SU-DHL-6 (cell line): ENCODE measurements around the gene ZSCAN25.

Experiments
- H2AFZ ChIP-seq: fragments of 200-600 bp; sonication (generic); 2 replicates; pipeline ENCODE4 v1.6.1; 2014; ENCODE audit warnings: low read depth, mild to moderate bottlenecking, moderate library complexity, mixed read lengths, antibody characterized with exemption, low read length; ENCODE audit not compliant: severe bottlenecking
- H3F3A ChIP-seq: fragments of 200-600 bp; shearing (Covaris generic); 2 replicates; pipeline ENCODE4 v1.6.0; 2016; ENCODE audit warnings: antibody characterized with exemption, mild to moderate bottlenecking; ENCODE audit not compliant: insufficient read depth
- H3K27ac ChIP-seq: fragments of 200-600 bp; sonication (generic); 2 replicates; pipeline ENCODE4 v1.5.1; 2016; ENCODE audit warnings: low read depth, mild to moderate bottlenecking, low read length, moderate library complexity, mixed read lengths
- H3K27me3 ChIP-seq: fragments of 200-600 bp; sonication (generic), shearing (Covaris generic); 2 replicates; pipeline ENCODE4 v1.6.0; 2014; ENCODE audit warnings: mild to moderate bottlenecking, low read length
- H3K36me3 ChIP-seq: fragments of 200-600 bp; sonication (generic); 2 replicates; pipeline ENCODE4 v1.6.1; 2014; ENCODE audit warnings: mild to moderate bottlenecking, low read length, mixed read lengths
- H3K4me2 ChIP-seq: fragments of 300-600, 200-600 bp; shearing (Covaris generic), sonication (generic); 2 replicates; pipeline ENCODE4 v1.6.0; 2014; ENCODE audit warnings: low read length, low read depth, mild to moderate bottlenecking; ENCODE audit not compliant: poor library complexity, severe bottlenecking
- H3K4me3 ChIP-seq: fragments of 200-600 bp; sonication (generic); 2 replicates; pipeline ENCODE4 v1.5.1; 2014; ENCODE audit warnings: antibody characterized with exemption, low read length, mild to moderate bottlenecking, mixed read lengths; ENCODE audit not compliant: insufficient read depth, poor library complexity, severe bottlenecking
- H3K79me2 ChIP-seq: fragments of 200-600 bp; sonication (generic); 2 replicates; pipeline ENCODE4 v1.6.1; 2014; ENCODE audit warnings: mild to moderate bottlenecking, low read length, moderate library complexity; ENCODE audit not compliant: insufficient read depth
- H3K9ac ChIP-seq: fragments of 200-600 bp; sonication (generic); 2 replicates; pipeline ENCODE4 v1.7.0; 2014; ENCODE audit warnings: mild to moderate bottlenecking, low read length
- H3K9me2 ChIP-seq: fragments of 200-600 bp; sonication (generic); replicated peaks from 2 replicates; pipeline ENCODE4 v1.6.1; 2014; ENCODE audit warnings: low read length; ENCODE audit not compliant: insufficient read depth
- H3K9me3 ChIP-seq: fragments of 200-600 bp; sonication (generic); 2 replicates; pipeline ENCODE4 v1.6.1; 2014; ENCODE audit warnings: low read length, mixed read lengths; ENCODE audit not compliant: insufficient read depth
- H4K20me1 ChIP-seq: fragments of 200-600 bp; sonication (generic); 2 replicates; pipeline ENCODE4 v1.6.1; 2014; ENCODE audit warnings: low read depth, mild to moderate bottlenecking, antibody characterized with exemption, low read length, moderate library complexity, mixed read lengths
- EZH2phosphoT487 ChIP-seq: fragments of 200-600 bp; sonication (generic), shearing (Covaris generic); conservative IDR thresholded peaks from 2 replicates; pipeline ENCODE4 v1.6.1; 2018; ENCODE audit warnings: mild to moderate bottlenecking, antibody characterized with exemption, low read length, moderate library complexity, mixed read lengths
- TF ChIP-seq, protein P1 (sequence below): fragments of 200-600 bp; sonication (generic); IDR thresholded peaks from one replicate; pipeline ENCODE4 v1.5.1; 2017; ENCODE audit warnings: antibody characterized with exemption, mild to moderate bottlenecking, low read length, moderate library complexity; ENCODE audit not compliant: insufficient read depth, poor library complexity, severe bottlenecking

The ZSCAN25 gene

DNA sequence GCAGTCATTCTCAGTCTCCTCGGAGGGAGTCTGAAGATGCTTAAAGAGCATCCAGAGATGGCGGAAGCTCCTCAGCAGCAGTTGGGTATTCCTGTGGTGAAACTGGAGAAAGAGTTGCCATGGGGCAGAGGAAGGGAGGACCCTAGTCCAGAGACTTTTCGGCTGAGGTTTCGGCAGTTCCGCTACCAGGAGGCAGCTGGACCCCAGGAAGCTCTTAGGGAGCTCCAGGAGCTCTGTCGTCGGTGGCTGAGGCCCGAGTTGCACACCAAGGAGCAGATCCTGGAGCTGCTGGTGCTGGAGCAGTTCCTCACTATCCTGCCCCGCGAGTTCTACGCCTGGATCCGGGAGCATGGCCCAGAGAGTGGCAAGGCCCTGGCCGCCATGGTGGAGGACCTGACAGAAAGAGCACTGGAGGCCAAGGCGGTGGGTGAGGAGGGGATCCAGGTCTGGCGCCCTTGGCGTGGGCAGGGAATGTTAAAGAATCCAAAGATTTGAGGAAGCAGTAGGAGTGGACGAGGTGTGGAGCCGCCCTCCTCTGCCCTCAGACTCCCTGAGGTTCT lies 2.9 kb downstream of the ZSCAN25 start:
- H4K20me1 ChIP-seq: no peaks in the 10 kb centered on the region
- H3K27ac ChIP-seq: no peak overlapping the region
- no peak overlapping the region for H3K4me2 ChIP-seq
- no peaks in the 10 kb centered on the region for H3K9me3 ChIP-seq
- peaks cover 14% of the 10 kb centered on the region for H3K79me2 ChIP-seq
- 0 out of 2 replicates have a peak, but pooled peaks cover 4% of the 10 kb centered on the region for H3K36me3 ChIP-seq
- no peak overlapping the region for H2AFZ ChIP-seq
- H3K9ac ChIP-seq: no peak overlapping the region
- no peaks in the 10 kb centered on the region for H3K27me3 ChIP-seq
- no peak overlapping the region for H3K4me3 ChIP-seq
- H3K9me2 ChIP-seq: no peaks in the 10 kb centered on the region
- 0 out of 2 replicates have a peak, but pooled peaks cover 10% of the 10 kb centered on the region for H3F3A ChIP-seq
- TF ChIP-seq, protein P1, sequence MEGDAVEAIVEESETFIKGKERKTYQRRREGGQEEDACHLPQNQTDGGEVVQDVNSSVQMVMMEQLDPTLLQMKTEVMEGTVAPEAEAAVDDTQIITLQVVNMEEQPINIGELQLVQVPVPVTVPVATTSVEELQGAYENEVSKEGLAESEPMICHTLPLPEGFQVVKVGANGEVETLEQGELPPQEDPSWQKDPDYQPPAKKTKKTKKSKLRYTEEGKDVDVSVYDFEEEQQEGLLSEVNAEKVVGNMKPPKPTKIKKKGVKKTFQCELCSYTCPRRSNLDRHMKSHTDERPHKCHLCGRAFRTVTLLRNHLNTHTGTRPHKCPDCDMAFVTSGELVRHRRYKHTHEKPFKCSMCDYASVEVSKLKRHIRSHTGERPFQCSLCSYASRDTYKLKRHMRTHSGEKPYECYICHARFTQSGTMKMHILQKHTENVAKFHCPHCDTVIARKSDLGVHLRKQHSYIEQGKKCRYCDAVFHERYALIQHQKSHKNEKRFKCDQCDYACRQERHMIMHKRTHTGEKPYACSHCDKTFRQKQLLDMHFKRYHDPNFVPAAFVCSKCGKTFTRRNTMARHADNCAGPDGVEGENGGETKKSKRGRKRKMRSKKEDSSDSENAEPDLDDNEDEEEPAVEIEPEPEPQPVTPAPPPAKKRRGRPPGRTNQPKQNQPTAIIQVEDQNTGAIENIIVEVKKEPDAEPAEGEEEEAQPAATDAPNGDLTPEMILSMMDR: no peak
- no peak for TF ChIP-seq EZH2phosphoT487

DNA sequence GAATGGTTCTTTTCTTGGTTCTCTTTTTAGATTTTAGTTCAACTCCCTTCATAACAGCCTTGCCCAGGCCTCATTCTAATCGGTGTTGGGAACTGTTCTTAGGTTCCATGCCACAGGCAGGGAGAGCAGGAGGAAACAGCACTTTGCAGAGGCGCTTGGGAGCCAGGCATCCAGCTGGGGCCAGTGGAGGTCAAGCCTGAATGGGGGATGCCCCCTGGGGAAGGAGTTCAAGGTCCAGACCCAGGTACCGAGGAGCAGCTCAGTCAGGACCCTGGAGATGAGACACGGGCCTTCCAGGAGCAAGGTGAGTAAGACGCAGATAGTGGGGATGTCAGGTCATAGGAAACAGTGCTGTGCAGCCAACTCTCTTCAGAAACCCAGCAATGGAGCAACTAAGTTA lies 4.5 kb downstream of the ZSCAN25 start:
- no peaks in the 10 kb centered on the region for H3K9me2 ChIP-seq
- no peak overlapping the region for H2AFZ ChIP-seq
- peaks cover 14% of the 10 kb centered on the region for H3K79me2 ChIP-seq
- H3K27ac ChIP-seq: no peak overlapping the region
- H3K9ac ChIP-seq: no peak overlapping the region
- H3F3A ChIP-seq: no peaks in the 10 kb centered on the region
- no peaks in the 10 kb centered on the region for H3K9me3 ChIP-seq
- TF ChIP-seq EZH2phosphoT487: no peak
- TF ChIP-seq, protein P1: no peak
- no peak overlapping the region for H3K4me3 ChIP-seq
- H4K20me1 ChIP-seq: no peaks in the 10 kb centered on the region
- no peaks in the 10 kb centered on the region for H3K27me3 ChIP-seq
- H3K36me3 ChIP-seq: 0 out of 2 replicates have a peak, but pooled peaks cover 4% of the 10 kb centered on the region
- H3K4me2 ChIP-seq: no peak overlapping the region

GRCh38 chr7:99622596-99622995 lies 5.8 kb downstream of the ZSCAN25 start:
- Histone ChIP-seq H3K9me3 (no peaks in the 10 kb centered on the region), H3K27ac (no peak overlapping the region), H3K9me2 (no peaks in the 10 kb centered on the region), H3K79me2 (peaks cover 6% of the 10 kb centered on the region), H4K20me1 (no peaks in the 10 kb centered on the region), H3K4me3 (no peak overlapping the region), H3K4me2 (no peak overlapping the region), H2AFZ (no peak overlapping the region), H3K9ac (no peak overlapping the region), H3F3A (no peaks in the 10 kb centered on the region), H3K36me3 (peaks cover 14% of the 10 kb centered on the region), H3K27me3 (no peaks in the 10 kb centered on the region)
- TF ChIP-seq, protein P1: no peak
- TF ChIP-seq EZH2phosphoT487: no peak
